ENCODE measurements around the gene EXOSC7. TPM values are rescaled to one million over a fixed set of nuclear protein-coding genes. Genes with fewer than 3 reads are reported as not detected.

The EXOSC7 gene
- total RNA-seq, 3 donors from 2014 or later: 23.2 to 26.2 (median 24.4) TPM

GRCh38 chr3:44955917-44956316, 20.1 kb upstream of the EXOSC7 start:
- Histone ChIP-seq H3K9me3 (no peaks in the 10 kb centered on the region), H3K4me1 (ENCODE audit: low read depth) (peaks cover 3% of the 10 kb centered on the region), H3K36me3 (ENCODE audit: low read depth) (no peaks in the 10 kb centered on the region), H3K4me3 (no peak overlapping the region)
- TF ChIP-seq CTCF (IDR thresholded peaks at IDR 0.05): no peak
- intact Hi-C loops (cut with DNase I, micrococcal nuclease): no loop called here
- DNase-seq: no peak
- ATAC-seq: no peak

- Histone ChIP-seq H3K9me3 (no peaks in the 10 kb centered on the region), H3K4me3 (no peak overlapping the region), H3K4me1 (ENCODE audit: low read depth) (peaks cover 3% of the 10 kb centered on the region), H3K36me3 (ENCODE audit: low read depth) (no peaks in the 10 kb centered on the region)
- DNase-seq (no peak), ATAC-seq (no peak)
- TF ChIP-seq CTCF (IDR thresholded peaks at IDR 0.05): no peak
- intact Hi-C loops (cut with DNase I, micrococcal nuclease): no loop called here
Measured at GRCh38 chr3:44957986-44958385, 18.1 kb upstream of the EXOSC7 start.

GRCh38 chr3:44958386-44958785, 17.7 kb upstream of the EXOSC7 start:
- Histone ChIP-seq H3K4me1 (ENCODE audit: low read depth) (peaks cover 3% of the 10 kb centered on the region), H3K4me3 (no peak overlapping the region), H3K9me3 (no peaks in the 10 kb centered on the region), H3K36me3 (ENCODE audit: low read depth) (no peaks in the 10 kb centered on the region)
- DNase-seq (no peak), ATAC-seq (no peak)
- intact Hi-C loops (cut with DNase I, micrococcal nuclease): no loop called here
- TF ChIP-seq CTCF (IDR thresholded peaks at IDR 0.05): no peak

GRCh38 chr3:44960387-44961026, 15.5 kb upstream of the EXOSC7 start:
- no peak overlapping the region for H3K4me3 ChIP-seq
- H3K9me3 ChIP-seq: no peaks in the 10 kb centered on the region
- DNase-seq: no peak
- TF ChIP-seq CTCF (IDR thresholded peaks at IDR 0.05): no peak
- intact Hi-C loops (cut with DNase I, micrococcal nuclease): no loop called here
- ATAC-seq: no peak
- H3K4me1 ChIP-seq (ENCODE audit: low read depth): peaks cover 3% of the 10 kb centered on the region
- no peaks in the 10 kb centered on the region for H3K36me3 ChIP-seq (ENCODE audit: low read depth)

- TF ChIP-seq CTCF (IDR thresholded peaks at IDR 0.05): no peak
- Histone ChIP-seq H3K4me3 (no peak overlapping the region), H3K4me1 (ENCODE audit: low read depth) (peaks cover 3% of the 10 kb centered on the region), H3K9me3 (no peaks in the 10 kb centered on the region), H3K36me3 (ENCODE audit: low read depth) (no peaks in the 10 kb centered on the region)
- intact Hi-C loops (cut with DNase I, micrococcal nuclease): no loop called here
- DNase-seq (no peak), ATAC-seq (no peak)
Measured at GRCh38 chr3:44961888-44962287, 14.2 kb upstream of the EXOSC7 start.
